GM21825 (cell line): Measurements from ENCODE around the gene GLE1.
A peak's percentile ranks its signal among the peaks of the same experiment; 100 is the strongest.
"Not testable (repeated sequence)": the region's sequence is repeated elsewhere in the genome, so short reads cannot be mapped to it uniquely, and the experiment has no call there.

Experiments
- ATAC-seq: cut with Tn5 transposase; IDR thresholded peaks from one replicate; pipeline ENCODE4 v1.9.1; 2021; ENCODE audit warnings: mild to moderate bottlenecking, moderate library complexity; ENCODE audit not compliant: unreplicated experiment

GLE1 gene

GRCh38 chr9:128550770-128551656 is 46.5 kb downstream of the GLE1 start:
- no peak for ATAC-seq

GRCh38 chr9:128551657-128552152 is 47.2 kb downstream of the GLE1 start:
- peak; percentile 29 for ATAC-seq

GRCh38 chr9:128552153-128552743 is 47.7 kb downstream of the GLE1 start, which contains the start of gene SPTAN1:
Gene SPTAN1, plus strand, starts transcription at chr9:128552587. Its CDS starts 14,154 bp downstream, at chr9:128566741.
- peak; percentile 73 for ATAC-seq

GRCh38 chr9:128552744-128553440 is 48.4 kb downstream of the GLE1 start:
- peak; percentile 34 for ATAC-seq

DNA sequence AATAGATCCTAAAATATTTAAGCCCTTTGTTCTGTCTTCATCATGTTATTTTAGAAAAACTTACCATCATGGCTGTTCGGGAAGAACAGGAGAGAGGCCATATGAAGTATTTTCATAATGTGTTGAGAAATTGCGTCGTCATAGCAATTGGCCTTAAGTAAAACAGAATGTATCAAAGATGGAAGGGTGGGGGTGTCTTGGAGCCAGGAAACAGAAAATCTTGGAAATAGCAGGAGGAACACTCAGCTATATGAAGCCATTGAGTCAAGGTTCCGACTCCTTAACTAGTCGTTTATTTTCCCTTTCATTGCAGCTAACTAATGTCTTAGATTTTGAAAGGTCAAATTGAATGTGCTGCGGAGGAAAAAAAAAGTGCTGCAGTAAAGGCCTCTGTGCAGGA is 49.2 kb downstream of the GLE1 start:
- ATAC-seq: no peak

- no peak for ATAC-seq
These were observed 49.8 kb downstream of the GLE1 start for GRCh38 chr9:128554155-128554862.

DNA sequence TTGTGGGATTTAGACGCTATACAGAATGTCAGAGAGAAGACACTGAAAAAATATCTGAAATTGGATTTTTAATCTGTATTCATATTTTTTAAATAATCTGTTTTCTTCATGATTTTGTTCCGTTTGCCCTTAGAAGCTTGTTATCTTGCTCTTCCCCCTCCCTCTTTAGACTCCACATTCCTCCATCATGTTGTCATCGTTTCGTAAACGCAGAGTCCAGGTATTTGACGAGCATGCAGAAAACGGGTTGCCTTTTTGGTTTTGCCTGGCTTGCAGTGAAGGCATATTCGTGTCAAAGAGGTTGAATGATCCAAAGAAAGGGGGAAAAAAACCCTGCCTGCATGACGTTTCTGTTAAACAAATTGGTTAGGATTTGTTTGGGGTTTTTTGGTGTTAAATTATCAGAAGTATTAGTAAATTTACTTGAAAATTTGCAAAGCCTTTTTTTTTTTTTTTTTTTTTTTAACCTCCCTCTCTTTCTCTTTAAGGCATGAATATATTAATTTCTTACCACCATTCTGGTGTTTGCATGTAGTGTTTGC is 50.7 kb downstream of the GLE1 start:
- no peak for ATAC-seq

DNA sequence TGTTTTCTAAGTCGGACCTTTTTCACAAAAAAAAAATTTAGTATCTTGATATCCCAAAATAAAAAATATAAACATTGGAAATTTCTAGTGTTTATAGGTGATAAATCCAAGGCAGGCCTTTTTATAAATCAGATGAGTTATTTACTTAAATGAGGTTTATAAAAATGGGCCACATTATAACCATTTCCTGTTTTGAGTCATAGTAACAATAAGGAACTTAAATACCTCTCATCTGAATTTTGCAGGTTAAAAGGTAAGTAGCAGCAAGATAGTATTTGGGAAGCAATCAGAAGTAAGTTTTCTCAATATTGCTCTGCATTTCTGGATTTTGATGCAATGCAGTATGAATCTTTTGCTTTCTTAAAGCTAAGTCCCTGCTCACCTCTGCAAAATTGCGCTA is 51.8 kb downstream of the GLE1 start:
- no peak for ATAC-seq

DNA sequence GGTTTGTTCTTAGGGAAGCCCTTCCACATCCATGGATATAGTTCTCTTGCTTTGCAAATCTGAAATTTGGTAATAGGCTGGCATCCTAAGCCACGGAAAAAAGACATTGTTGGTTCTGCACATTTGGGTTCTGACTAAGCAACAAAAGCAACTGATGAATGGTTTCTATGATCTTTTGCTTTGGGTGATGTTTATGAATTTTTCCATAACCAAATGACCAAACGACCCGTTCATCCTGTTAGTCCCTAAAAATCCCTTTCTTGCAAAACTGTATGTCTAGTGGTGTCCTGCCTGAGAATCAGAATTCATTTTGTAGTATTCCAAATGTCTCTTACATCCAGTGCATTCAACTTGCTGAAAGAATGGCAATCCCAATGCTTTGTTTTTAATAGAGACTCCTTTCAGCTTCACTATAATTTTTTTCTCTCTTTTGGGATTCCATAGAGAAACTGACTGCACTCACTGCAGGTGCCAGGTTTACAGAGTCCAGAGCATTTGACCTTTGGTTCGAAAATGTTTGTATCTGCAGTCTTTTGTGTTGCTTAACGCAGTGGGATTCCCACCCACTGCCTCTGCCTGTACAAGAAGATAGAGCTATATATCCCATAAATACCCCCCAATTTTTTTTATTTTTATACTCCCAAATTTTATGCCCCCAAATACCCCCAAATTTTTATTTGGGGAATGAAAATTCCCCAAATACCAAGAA is 52.6 kb downstream of the GLE1 start:
- ATAC-seq: no peak

DNA sequence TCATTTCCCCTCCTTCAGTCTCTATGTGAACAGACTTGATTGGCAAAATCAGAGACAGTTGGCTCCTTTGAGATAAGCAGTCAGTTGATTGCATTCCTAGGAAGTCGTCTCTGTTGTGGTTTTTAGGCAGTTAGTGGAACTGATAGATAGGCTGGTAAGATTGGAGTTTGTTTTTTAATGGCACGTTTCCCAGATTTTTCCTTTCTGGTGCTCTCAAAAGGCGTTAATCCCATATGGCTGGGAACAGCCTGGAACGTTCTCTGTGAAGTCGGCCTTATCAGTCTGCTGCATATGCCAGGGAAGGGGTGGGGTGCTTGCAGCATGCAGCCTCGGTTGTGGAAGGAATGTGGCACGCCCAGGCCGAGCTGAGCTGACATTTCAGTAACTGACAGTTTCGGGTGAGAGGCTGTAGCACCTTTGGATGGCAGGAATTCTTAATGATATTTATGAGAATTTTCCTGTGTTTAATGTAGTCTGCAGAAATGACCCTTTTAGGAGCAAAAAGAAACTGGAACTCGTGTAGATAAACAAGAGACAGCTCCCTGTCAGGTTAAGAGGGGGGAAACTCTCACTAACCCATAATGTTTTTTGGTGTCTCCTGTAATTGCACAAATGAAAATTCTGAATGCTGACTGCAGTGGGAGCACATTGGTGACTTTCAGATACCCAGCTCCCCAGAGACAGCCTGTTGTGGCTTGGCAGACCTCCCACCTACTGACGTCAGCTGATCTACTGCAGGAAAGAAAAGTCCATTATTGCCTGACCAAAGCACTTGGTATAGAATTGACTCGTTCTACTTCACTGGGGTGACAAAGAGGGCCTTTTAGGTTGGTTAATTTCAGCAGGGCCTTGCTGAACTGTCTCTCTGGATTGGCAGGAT is 54.2 kb downstream of the GLE1 start:
- ATAC-seq: peak; percentile 75

DNA sequence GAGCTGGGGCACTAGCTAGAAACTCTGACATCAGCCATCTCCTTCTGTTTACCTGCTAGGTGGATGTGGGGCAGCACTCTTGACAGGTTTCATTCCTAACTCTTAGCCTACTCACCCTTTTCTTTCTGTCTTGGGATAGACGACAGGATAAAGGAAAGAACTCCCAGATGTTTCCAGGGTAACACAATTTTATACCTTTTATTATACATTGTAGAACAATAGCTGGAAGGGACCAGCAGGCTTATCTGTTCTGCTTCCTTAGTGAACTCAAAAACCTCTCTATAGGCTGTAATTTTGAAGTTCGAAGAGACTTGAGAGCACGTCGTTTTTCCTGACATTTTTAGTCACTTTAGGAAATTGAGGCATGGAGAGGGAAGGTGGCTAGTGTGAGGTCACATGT is 61.1 kb downstream of the GLE1 start:
- no peak for ATAC-seq

GRCh38 chr9:128568470-128569078 is 64.1 kb downstream of the GLE1 start:
- ATAC-seq: no peak

DNA sequence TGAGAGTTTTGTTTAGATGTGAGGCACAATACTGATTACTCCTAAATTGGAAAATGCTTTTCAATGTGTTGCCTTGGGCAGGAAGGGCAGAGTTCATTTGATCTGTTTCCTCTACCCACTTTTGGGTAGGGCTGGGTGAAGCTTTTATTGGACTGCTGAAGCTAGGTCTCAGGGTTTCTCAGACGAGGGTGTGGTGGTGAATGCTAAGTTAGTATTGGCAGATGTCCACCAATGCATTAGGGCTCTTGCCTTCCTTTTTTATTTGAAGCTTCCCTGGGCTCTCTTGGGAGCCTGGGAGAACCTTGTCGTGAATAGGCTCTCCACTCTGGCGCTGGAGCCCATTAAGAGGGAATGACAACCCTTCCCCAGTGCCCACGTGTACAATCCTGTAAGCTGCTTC is 71.0 kb downstream of the GLE1 start:
- no peak for ATAC-seq

DNA sequence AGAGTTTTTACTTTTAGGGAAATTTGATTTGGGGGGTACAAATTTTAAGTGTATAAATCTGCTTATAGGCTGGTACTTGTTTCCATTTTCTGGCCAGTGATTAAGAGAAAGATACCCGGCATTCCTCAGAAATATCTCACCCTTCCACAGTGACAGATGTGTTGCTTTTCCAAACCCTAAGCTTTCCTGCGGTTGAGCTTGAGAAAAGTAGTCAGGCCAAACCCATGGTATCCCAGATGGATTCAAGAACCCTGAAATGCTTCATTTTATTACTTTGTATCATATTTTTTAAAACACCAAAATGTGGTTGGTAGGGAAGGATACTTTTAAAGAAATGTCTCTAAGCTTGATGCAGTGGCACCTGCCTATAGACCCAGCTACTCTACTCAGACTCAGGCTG is 71.4 kb downstream of the GLE1 start:
- ATAC-seq: no peak

DNA sequence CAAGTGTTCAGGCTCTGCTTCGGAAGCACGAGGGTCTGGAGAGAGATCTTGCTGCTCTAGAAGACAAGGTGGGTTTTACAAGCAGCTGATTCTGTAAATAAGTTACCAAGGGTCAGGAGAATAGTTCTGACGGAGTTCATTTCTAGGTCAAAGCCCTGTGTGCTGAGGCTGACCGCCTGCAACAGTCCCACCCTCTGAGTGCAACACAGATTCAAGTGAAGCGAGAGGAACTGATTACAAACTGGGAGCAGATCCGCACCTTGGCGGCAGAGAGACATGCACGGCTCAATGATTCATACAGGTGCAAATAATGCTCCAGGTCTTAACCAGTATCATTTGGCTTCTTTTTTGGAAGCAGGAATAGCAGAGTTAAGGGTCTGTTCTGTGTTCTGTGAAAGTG is 72.7 kb downstream of the GLE1 start:
- ATAC-seq: no peak

GRCh38 chr9:128579194-128579593 is 74.7 kb downstream of the GLE1 start:
- ATAC-seq: no peak

DNA sequence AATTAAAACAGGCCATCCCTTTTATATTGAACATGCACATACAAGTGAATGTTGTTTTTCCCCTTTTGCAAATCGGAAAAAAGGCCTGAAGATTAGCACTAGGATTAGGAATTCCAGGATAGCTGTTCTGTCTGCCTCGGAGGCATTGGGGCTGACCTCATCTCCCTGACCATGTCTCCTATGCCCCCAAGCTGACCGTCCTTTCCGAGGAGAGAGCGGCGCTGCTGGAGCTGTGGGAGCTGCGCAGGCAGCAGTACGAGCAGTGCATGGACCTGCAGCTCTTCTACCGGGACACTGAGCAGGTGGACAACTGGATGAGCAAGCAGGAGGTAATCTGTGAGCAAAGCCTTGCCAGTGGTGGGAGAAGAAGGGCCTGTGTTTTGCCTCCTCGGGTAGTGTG is 76.2 kb downstream of the GLE1 start:
- ATAC-seq: no peak

DNA sequence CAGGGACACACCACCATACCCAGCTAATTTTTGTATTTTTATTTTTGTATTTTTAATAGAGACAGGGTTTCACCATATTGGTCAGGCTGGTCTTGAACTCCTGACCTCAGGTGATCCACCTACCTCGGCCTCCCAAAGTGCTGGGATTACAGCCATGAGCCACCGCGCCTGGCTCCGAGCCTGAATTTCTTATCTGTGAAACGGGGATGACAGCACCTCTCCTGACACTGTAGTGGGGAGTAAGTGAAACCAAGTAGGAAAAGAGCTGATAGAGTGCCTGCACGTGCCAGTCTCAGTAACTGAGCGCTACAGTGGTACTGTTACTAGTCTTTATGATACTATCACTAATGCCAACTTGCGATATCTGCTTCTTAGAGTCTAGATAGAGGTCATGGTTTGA is 80.6 kb downstream of the GLE1 start:
- not testable (repeated sequence) for ATAC-seq

DNA sequence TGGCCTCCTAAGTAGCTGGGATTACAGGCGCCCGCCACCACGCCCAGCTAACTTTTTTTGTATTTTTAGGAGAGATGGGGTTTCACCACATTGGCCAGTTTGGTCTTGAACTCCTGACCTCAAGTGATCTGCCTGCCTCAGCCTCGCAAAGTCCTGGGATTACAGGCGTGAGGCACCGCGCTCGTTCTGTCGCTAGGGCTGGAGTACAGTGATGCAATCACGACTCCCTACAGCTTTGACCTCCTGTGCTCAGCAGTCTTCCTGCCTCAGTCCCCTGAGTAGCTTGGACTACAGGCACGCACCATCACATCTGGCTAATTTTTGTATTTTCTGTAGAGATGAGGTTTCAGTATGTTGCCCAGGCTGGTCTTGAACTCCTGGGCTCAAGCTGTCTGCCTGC is 82.4 kb downstream of the GLE1 start:
- ATAC-seq: not testable (repeated sequence)
